Neural crest cell (in vitro differentiated cells): ENCODE results near the gene CYP2U1. TPM values are rescaled to one million over a fixed set of nuclear protein-coding genes. Genes with fewer than 3 reads are reported as not detected.

Source experiments
- DNase-seq: peaks from one replicate; pipeline ENCODE4 v3.0.0; 2021; ENCODE audit warnings: low read depth, mixed read lengths, low spot score
- H3K27ac Mint-ChIP-seq: one replicate; pipeline ENCODE4 v1.8.0; 2021; ENCODE audit warnings: mild to moderate bottlenecking, mixed read lengths; ENCODE audit not compliant: unreplicated experiment
- H3K27me3 Mint-ChIP-seq: 2 replicates; pipeline ENCODE4 v1.8.0; 2021; ENCODE audit warnings: low read depth, mild to moderate bottlenecking, mixed read lengths
- H3K36me3 Mint-ChIP-seq: 2 replicates; pipeline ENCODE4 v1.8.0; 2021; ENCODE audit warnings: low read depth, mild to moderate bottlenecking, mixed read lengths
- H3K4me1 Mint-ChIP-seq: 2 replicates; pipeline ENCODE4 v1.8.0; 2021; ENCODE audit warnings: mixed read lengths
- H3K4me3 Mint-ChIP-seq: one replicate; pipeline ENCODE4 v1.8.0; 2021; ENCODE audit warnings: mild to moderate bottlenecking, mixed read lengths
- H3K9me3 Mint-ChIP-seq: 2 replicates; pipeline ENCODE4 v1.8.0; 2021; ENCODE audit warnings: mixed read lengths
- CTCF ChIP-seq: fragments of 200-600 bp; sonication (generic); conservative IDR thresholded peaks from 2 replicates; pipeline ENCODE4 v1.5.0; 2021; ENCODE audit warnings: antibody characterized with exemption, mild to moderate bottlenecking
- total RNA-seq: library from RNA; stranded (reverse); gene quantifications from 2 replicates; pipeline ENCODE4 v1.2.1, GENCODE V29; 2021

The CYP2U1 gene
- total RNA-seq, 1 donor from 2014 or later, result 7.6 TPM

- no peaks in the 10 kb centered on the region for H3K4me1 Mint-ChIP-seq
- no peak overlapping the region for H3K27ac Mint-ChIP-seq
- DNase-seq, result no peak
- no peaks in the 10 kb centered on the region for H3K27me3 Mint-ChIP-seq
- H3K36me3 Mint-ChIP-seq, result no peaks in the 10 kb centered on the region
- H3K4me3 Mint-ChIP-seq, result no peak overlapping the region
- H3K9me3 Mint-ChIP-seq, result no peaks in the 10 kb centered on the region
- no peak for TF ChIP-seq CTCF
Observed at GRCh38 chr4:107908377-107908776, 23.0 kb upstream of the CYP2U1 start.

GRCh38 chr4:107913283-107913899 is 18.0 kb upstream of the CYP2U1 start:
- Mint-ChIP-seq H3K36me3 (no peaks in the 10 kb centered on the region), H3K4me1 (no peaks in the 10 kb centered on the region), H3K27me3 (no peaks in the 10 kb centered on the region), H3K4me3 (no peak overlapping the region), H3K9me3 (no peaks in the 10 kb centered on the region), H3K27ac (no peak overlapping the region)
- DNase-seq, result peak; percentile 43
- peak; percentile 89 for TF ChIP-seq CTCF

GRCh38 chr4:107915220-107915619 is 16.1 kb upstream of the CYP2U1 start:
- H3K27ac Mint-ChIP-seq, result no peak overlapping the region

GRCh38 chr4:107916623-107917022 is 14.7 kb upstream of the CYP2U1 start:
- H3K4me3 Mint-ChIP-seq, result no peak overlapping the region
- TF ChIP-seq CTCF, result no peak
- no peaks in the 10 kb centered on the region for H3K9me3 Mint-ChIP-seq
- H3K4me1 Mint-ChIP-seq, result no peaks in the 10 kb centered on the region
- H3K27ac Mint-ChIP-seq, result no peak overlapping the region
- DNase-seq, result no peak
- peaks cover 2% of the 10 kb centered on the region for H3K36me3 Mint-ChIP-seq
- no peaks in the 10 kb centered on the region for H3K27me3 Mint-ChIP-seq

More at GRCh38 chr4:107915220-107915619, 16.1 kb upstream of the CYP2U1 start:
- Mint-ChIP-seq H3K4me1 (no peaks in the 10 kb centered on the region), H3K36me3 (peaks cover 2% of the 10 kb centered on the region), H3K9me3 (no peaks in the 10 kb centered on the region), H3K4me3 (no peak overlapping the region), H3K27me3 (no peaks in the 10 kb centered on the region)
- no peak for DNase-seq
- TF ChIP-seq CTCF, result no peak

- TF ChIP-seq CTCF, result no peak
- H3K27ac Mint-ChIP-seq, result no peak overlapping the region
- H3K36me3 Mint-ChIP-seq, result peaks cover 2% of the 10 kb centered on the region
- H3K27me3 Mint-ChIP-seq, result no peaks in the 10 kb centered on the region
- no peaks in the 10 kb centered on the region for H3K4me1 Mint-ChIP-seq
- H3K4me3 Mint-ChIP-seq, result no peak overlapping the region
- DNase-seq, result no peak
- no peaks in the 10 kb centered on the region for H3K9me3 Mint-ChIP-seq
Observed at GRCh38 chr4:107917500-107917899, 13.8 kb upstream of the CYP2U1 start.
